GM21447 (cell line): Measurements from ENCODE around the gene CCDC13.

Source experiments
- ATAC-seq: cut with Tn5 transposase; IDR thresholded peaks from one replicate; pipeline ENCODE4 v1.9.1; 2021; ENCODE audit not compliant: unreplicated experiment

CCDC13 gene

DNA sequence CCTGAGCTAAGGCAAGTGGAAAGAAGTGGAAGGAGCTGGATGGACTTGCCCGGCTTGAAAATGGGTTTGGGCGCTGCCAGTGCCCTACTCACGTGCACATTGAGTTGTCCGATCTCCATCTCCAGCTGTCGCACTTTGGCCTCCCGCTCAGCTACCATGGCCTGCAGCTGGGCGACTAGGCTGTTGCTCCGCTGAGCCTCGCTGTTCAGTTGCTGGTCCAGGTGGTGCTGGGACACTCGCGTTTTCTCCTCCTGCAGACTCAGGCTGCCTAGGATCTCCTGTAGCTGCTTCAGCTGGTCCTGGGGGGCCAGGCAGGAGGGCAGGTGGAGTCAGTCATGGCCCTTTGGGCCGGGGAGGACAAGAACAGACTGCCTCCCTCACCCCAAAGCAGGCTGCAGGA is 37.4 kb downstream of the CCDC13 start:
- ATAC-seq = no peak

DNA sequence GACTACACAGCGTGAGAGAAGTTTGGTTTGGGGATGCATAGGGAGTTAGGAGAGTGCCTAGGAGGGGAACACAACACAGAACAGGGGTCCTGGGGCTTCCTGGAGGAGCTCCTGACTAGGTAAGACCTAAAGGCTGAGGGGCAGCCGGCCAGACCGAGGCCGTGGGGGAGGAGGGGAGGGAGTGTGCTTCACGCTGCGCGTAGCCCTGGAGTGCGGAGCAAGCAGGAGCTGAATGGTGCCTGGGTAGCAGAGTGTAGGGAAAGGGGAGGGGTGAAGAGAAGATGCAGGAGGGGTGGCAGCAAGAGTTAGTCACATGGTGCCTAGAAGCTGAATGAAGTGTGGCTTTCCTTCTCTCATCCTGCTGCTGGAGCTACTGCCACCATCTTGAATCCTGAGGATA is 38.0 kb downstream of the CCDC13 start:
- no peak for ATAC-seq

DNA sequence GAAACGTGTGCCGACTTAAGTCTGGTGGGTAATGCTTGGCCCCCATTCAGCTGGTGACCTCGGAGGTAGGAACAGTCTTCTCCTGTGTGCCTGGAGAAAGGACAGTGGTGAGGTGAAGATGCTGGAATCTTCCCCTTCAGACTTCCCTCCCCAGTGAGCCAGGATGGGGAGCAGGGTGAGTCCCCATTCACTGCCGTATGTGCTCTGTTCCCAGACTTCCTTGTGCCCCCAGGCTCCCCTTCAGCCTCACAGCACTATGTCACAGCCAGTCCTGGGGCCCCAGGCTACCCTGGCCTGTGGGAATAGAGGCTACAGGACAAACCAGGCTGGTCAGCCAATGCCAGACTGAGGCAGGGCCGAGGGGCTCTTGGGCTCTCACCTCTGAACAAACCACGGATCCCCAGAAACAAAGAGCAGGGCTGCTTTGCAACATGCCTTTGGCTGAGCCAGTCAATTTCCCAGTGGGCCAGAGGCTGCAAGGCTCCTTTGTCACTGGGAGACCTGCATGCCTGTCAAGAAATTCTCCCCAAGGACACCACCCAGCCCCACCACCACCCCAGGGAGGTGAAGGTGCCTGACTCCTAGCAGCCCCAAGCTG is 38.7 kb downstream of the CCDC13 start:
- no peak for ATAC-seq

DNA sequence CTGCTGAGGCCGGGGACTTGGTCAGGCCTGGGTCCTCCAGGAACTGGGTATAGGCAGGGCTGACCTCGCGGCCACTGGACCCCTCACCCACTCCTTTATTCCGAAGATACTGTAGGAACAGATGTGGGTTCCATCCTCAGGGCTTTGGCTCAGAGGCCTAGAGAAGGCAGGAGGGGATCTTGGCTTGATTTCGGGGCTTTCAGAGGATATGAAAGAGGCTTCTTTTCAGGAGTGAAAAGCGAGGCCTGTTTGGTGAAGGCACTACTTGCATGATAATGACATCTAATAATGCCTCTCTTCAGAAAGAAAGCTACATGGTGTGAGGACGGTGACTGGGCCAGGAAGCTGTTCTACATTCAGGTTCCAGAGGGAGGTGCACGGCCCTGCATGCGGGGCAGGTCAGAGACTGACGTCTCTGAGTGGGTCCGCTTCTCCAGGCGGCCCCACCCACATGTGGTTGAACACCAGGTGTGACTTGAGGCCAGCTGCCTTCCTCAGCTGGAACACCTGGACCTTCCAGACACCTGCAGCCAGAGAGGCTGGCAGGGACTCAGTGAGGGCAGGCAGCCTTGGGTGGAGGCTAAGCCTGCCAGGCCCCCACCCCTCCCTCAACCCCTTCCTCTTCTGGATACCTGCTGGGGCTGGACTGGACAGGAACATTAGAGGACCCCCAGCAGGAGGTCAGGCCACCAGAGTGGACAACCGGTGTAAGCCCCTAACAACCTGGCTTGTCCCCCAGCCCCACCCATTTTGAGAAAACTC is 39.4 kb downstream of the CCDC13 start:
- ATAC-seq = no peak

- no peak for ATAC-seq
Measured at GRCh38 chr3:42732829-42733459, 40.1 kb downstream of the CCDC13 start.

DNA sequence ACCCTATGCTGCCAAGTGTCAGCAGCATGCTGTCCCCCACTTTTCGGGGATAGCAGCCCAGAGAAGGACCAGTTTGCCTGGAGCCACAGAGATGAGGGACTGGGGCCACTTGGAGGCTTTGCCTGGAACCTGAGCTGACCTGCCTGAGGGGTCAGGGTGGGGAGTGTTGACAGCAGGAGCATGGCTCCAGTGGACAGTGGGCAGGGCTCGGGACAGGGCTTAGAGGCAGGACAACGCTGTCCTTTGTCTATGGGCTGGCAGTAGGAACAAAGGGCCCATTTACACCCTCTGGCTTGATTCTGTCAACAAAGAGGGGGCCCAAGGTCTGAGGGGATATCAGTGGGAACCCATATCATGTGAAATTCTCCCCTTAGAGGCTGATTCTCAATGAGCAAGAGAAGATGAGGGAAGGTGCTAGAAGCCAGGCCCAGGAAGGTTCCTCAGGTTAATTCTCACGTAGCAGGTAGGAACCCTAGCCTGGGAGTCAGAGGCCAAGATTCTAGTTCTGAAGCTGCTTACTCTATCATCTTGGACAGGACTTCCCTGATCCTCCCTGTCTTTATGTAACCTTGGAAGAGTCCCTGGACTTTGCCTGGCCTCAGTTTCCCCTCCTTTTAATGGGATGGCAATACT is 40.7 kb downstream of the CCDC13 start:
- no peak for ATAC-seq

- no peak for ATAC-seq
Measured at GRCh38 chr3:42731476-42732195, 41.4 kb downstream of the CCDC13 start.

GRCh38 chr3:42730706-42731420 is 42.2 kb downstream of the CCDC13 start:
- no peak for ATAC-seq

DNA sequence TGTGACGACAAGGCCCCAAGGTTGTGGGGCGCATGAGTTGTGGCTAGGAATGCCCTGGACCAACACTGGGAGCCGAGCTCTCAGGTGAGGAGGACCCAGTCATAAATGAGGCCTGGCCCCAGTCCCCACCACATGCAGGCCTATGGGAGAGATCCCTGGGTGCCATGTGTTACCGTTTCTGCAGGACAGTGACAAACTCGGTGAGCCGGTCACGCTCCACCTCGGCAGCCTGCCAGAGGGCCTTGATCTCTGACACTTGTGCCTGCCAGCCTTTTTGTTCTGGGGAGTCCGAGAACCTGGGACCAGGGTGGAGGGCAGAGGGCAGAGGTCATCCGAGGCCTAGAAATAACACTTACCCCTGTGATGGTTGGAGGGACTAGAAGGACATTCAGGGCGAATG is 42.8 kb downstream of the CCDC13 start:
- no peak for ATAC-seq

- no peak for ATAC-seq
Measured at GRCh38 chr3:42729404-42730145, 43.5 kb downstream of the CCDC13 start.

DNA sequence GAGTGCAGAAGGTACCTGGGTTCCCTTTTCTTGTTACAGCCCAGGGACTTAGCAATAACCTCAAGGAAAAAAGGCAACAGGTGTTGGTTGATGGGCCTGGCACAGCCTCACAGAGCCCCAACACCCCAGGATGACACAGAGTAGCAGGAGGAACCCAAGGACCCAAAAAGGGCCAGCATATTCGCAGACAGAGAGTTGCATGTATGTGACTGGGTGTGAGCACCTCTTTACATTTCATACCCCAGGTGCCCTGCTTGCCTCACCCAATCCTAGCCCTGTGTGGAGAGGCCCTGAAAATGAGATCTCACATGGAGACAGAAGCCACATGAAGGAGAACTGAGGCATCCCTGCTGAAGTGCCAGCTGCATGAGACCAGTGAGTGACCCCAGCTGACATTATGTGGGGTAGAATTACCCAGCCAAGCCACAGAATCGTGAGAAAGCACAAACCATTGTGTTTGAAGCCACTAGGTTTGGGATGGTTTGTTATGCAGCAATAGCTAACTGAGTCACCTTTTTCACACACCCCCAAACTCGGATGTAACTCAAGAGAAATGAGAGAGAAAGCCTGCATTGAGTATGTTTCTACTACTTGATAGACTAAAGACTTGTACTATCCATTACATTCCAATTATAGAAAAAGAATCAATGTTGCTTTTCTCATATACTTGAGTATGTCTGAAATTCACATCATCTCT is 44.2 kb downstream of the CCDC13 start:
- ATAC-seq = no peak

DNA sequence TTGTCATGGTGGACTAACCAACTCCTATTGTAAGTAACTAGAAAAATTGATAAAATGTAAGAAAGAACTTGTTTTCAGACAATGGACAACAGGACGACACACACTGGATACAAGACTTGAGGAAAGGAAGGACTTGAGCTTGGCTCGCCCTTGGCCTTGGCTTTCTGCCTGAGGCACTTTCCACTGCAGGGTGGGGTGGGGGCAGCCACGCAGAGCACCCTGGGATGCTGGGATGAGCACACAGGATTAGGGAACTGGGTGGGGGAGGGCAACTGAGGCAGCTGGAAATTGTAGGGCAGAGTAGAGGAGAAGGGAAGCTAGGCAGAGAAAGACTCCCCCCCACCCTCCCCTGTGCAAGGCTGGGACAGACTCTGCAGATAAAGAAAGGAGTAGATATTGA is 45.0 kb downstream of the CCDC13 start:
- ATAC-seq = no peak

- no peak for ATAC-seq
Measured at GRCh38 chr3:42725454-42725853, 47.6 kb downstream of the CCDC13 start.

DNA sequence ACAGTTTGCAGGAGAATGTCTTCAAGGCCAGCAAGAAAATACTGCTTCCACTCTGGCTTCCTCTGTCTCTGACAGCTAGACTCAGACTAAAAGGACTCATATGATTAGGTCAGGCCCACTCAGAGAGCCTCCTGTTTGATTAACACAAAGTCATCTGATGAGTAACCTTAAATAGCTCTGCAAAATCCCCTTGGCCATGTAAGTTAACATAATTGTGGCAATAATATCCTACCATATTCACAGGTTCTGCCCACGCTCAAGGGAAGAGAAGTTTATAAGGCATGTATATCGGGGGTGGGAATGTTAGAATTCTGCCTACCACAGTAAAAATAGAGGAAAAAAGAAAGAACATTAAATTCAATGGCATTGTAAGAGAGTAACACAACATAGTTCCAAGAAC is 49.8 kb downstream of the CCDC13 start:
- ATAC-seq = no peak
